GM19468 (cell line): ENCODE results near the gene NFKBIB.
"Not testable (repeated sequence)": the region's sequence is repeated elsewhere in the genome, so short reads cannot be mapped to it uniquely, and the experiment has no call there.

Experiments used
- ATAC-seq: cut with Tn5 transposase; IDR thresholded peaks from one replicate; pipeline ENCODE4 v1.9.1; 2021; ENCODE audit warnings: mild to moderate bottlenecking, moderate library complexity, moderate number of reproducible peaks; ENCODE audit not compliant: unreplicated experiment; ENCODE audit errors: extremely low read depth

The NFKBIB gene

GRCh38 chr19:38873400-38873799, 26.4 kb upstream of the NFKBIB start:
- ATAC-seq = not testable (repeated sequence)

GRCh38 chr19:38875656-38876395, 23.9 kb upstream of the NFKBIB start:
- ATAC-seq = no peak

- no peak for ATAC-seq
Measured at GRCh38 chr19:38877781-38878574, 21.8 kb upstream of the NFKBIB start, which contains the start of gene RINL. Gene RINL, minus strand, starts transcription at chr19:38878275. Its CDS starts 1,533 bp downstream, at chr19:38876742.

- ATAC-seq = no peak
Measured at GRCh38 chr19:38878575-38879399, 21.0 kb upstream of the NFKBIB start.

GRCh38 chr19:38879400-38879751, 20.4 kb upstream of the NFKBIB start:
- no peak for ATAC-seq

- ATAC-seq = no peak
Measured at GRCh38 chr19:38880076-38880881, 19.5 kb upstream of the NFKBIB start.

GRCh38 chr19:38880882-38881609, 18.7 kb upstream of the NFKBIB start:
- no peak for ATAC-seq

- no peak for ATAC-seq
Measured at GRCh38 chr19:38883286-38883685, 16.5 kb upstream of the NFKBIB start.

- not testable (repeated sequence) for ATAC-seq
Measured at GRCh38 chr19:38884691-38885090, 15.1 kb upstream of the NFKBIB start.

GRCh38 chr19:38888876-38889275, 10.9 kb upstream of the NFKBIB start:
- ATAC-seq = no peak

- no peak for ATAC-seq
Measured at GRCh38 chr19:38889803-38890202, 10.0 kb upstream of the NFKBIB start.

- ATAC-seq = no peak
Measured at GRCh38 chr19:38890686-38891085, 9.1 kb upstream of the NFKBIB start.

GRCh38 chr19:38891771-38892170, 8.0 kb upstream of the NFKBIB start:
- no peak for ATAC-seq

- ATAC-seq = no peak
Measured at GRCh38 chr19:38892841-38893240, 6.9 kb upstream of the NFKBIB start.

- no peak for ATAC-seq
Measured at GRCh38 chr19:38893341-38893771, 6.4 kb upstream of the NFKBIB start.

GRCh38 chr19:38894968-38895367, 4.8 kb upstream of the NFKBIB start:
- ATAC-seq = no peak

GRCh38 chr19:38898788-38899446, 852 bp upstream of the NFKBIB start:
- ATAC-seq = no peak

GRCh38 chr19:38900202-38900629, 447 bp downstream of the NFKBIB start:
- no peak for ATAC-seq
